H1 (cell line): ENCODE results near the gene NOSIP. TPM values are rescaled to one million over a fixed set of nuclear protein-coding genes. Genes with fewer than 3 reads are reported as not detected.
A peak's percentile ranks its signal among the peaks of the same experiment; 100 is the strongest.

Source experiments
- CTCF ChIA-PET: fragments of 300-600 bp; sonication (Branson Sonifier 250); formaldehyde crosslinking; loops from one replicate; lab custom pipeline; 2021; ENCODE audit not compliant: partially characterized antibody; lab: Charles Lee
- POLR2A ChIA-PET: fragments of 300-600 bp; sonication (Branson Sonifier 250); formaldehyde crosslinking; loops from one replicate; lab custom pipeline; 2021; ENCODE audit warnings: inconsistent platforms; ENCODE audit not compliant: partially characterized antibody; lab: Charles Lee
- DNase-seq, 2 experiments: peaks; one replicate each; pipeline versions ENCODE4 v3.0.0 to v3.0.0-alpha.2; 2010 to 2022; ENCODE audit warnings: low spot score in 2 of 2, low read depth in 1 of 2, mixed read lengths in 1 of 2
- FAIRE-seq: peaks from 2 replicates; lab custom pipeline; 2011; peaks lifted over from hg19 to GRCh38; lab: Jason Lieb, UNC
- H2AFZ ChIP-seq: 2 replicates; pipeline ENCODE4 v1.8.1; 2012; ENCODE audit warnings: low read length, inconsistent platforms
- H2AK5ac ChIP-seq: 2 replicates; pipeline ENCODE4 v1.6.1; 2013; ENCODE audit warnings: low read depth, low read length
- H2BK120ac ChIP-seq: replicated peaks from 2 replicates; pipeline ENCODE3; 2013; ENCODE audit warnings: low read depth, low read length, inconsistent platforms
- H2BK12ac ChIP-seq: 2 replicates; pipeline ENCODE4 v1.6.1; 2013; ENCODE audit warnings: low read depth, low read length
- H2BK15ac ChIP-seq: 2 replicates; pipeline ENCODE4 v1.6.1; 2013; ENCODE audit warnings: low read length
- H2BK20ac ChIP-seq: 2 replicates; pipeline ENCODE4 v1.6.1; 2013; ENCODE audit warnings: low read length
- H2BK5ac ChIP-seq: 2 replicates; pipeline ENCODE4 v1.6.1; 2013; ENCODE audit warnings: low read depth, low read length
- H3K14ac ChIP-seq: 2 replicates; pipeline ENCODE4 v1.6.1; 2013; ENCODE audit warnings: inconsistent platforms; ENCODE audit not compliant: insufficient read length
- H3K18ac ChIP-seq: 2 replicates; pipeline ENCODE4 v1.6.1; 2013; ENCODE audit warnings: low read length; ENCODE audit errors: extremely low read depth
- H3K23ac ChIP-seq: 2 replicates; pipeline ENCODE4 v1.6.1; 2013; ENCODE audit warnings: inconsistent platforms; ENCODE audit not compliant: insufficient read length
- H3K23me2 ChIP-seq: 2 replicates; pipeline ENCODE4 v1.6.1; 2013; ENCODE audit warnings: low read depth, low read length
- H3K27ac ChIP-seq: 2 replicates; pipeline ENCODE4 v1.6.1; 2011; ENCODE audit warnings: low read depth, low read length, inconsistent platforms
- H3K27me3 ChIP-seq, 4 experiments: replicated peaks in 1 of 4; 1 replicate in 1 of 4; 2 replicates in 3 of 4; pipeline versions ENCODE4 v1.6.1 to v1.8.1; 2011 to 2013; ENCODE audit warnings: low read length in 3 of 4, mild to moderate bottlenecking in 3 of 4, inconsistent platforms in 2 of 4, mixed read lengths in 2 of 4, moderate library complexity in 1 of 4; ENCODE audit not compliant: control insufficient read depth in 3 of 4, insufficient read depth in 3 of 4; ENCODE audit errors: extremely low read depth in 1 of 4
- H3K36me3 ChIP-seq, 4 experiments: 2 replicates each; pipeline versions ENCODE4 v1.6.1 to v1.8.1; 2011 to 2013; ENCODE audit warnings: mild to moderate bottlenecking in 4 of 4, low read length in 3 of 4, moderate library complexity in 2 of 4, control low read depth in 1 of 4, inconsistent platforms in 1 of 4; ENCODE audit not compliant: insufficient read depth in 4 of 4, control insufficient read depth in 2 of 4
- H3K4ac ChIP-seq: replicated peaks from 2 replicates; pipeline ENCODE3; 2013; ENCODE audit warnings: low read length, low read depth, mixed read lengths, inconsistent platforms; ENCODE audit not compliant: insufficient read length
- H3K4me1 ChIP-seq, 4 experiments: replicated peaks in 1 of 4; 1 replicate in 1 of 4; 2 replicates in 3 of 4; pipeline versions ENCODE4 v1.6.1 to v1.8.1; 2011 to 2013; ENCODE audit warnings: low read length in 3 of 4, inconsistent platforms in 2 of 4, mixed read lengths in 1 of 4; ENCODE audit not compliant: insufficient read depth in 4 of 4, control insufficient read depth in 3 of 4
- H3K4me2 ChIP-seq, 2 experiments: 2 replicates each; pipeline versions ENCODE4 v1.6.1 to v1.8.1; 2011 to 2013; ENCODE audit warnings: low read depth in 2 of 2, low read length in 2 of 2, control low read depth in 1 of 2, inconsistent platforms in 1 of 2, mild to moderate bottlenecking in 1 of 2; ENCODE audit not compliant: insufficient read depth in 1 of 2
- H3K4me3 ChIP-seq, 4 experiments: fragments of 200-600, 300-600 bp in 1 of 4; sonication (generic), shearing (Covaris generic), sonication (Bioruptor Twin) in 1 of 4; 2 replicates each; pipeline versions ENCODE4 v1.5.1 to v1.8.1; 2011 to 2016; ENCODE audit warnings: low read length in 4 of 4, low read depth in 3 of 4, control low read depth in 2 of 4, inconsistent platforms in 2 of 4, mild to moderate bottlenecking in 2 of 4, mixed read lengths in 1 of 4, moderate library complexity in 1 of 4; ENCODE audit not compliant: insufficient read depth in 2 of 4; ENCODE audit errors: extremely low read depth in 1 of 4
- H3K56ac ChIP-seq: replicated peaks from 2 replicates; pipeline ENCODE3; 2013; ENCODE audit warnings: low read depth, mild to moderate bottlenecking, mixed read lengths, low read length, inconsistent platforms; ENCODE audit not compliant: insufficient read length
- H3K79me1 ChIP-seq: 2 replicates; pipeline ENCODE4 v1.6.1; 2013; ENCODE audit warnings: low read depth, low read length, control low read depth
- H3K79me2 ChIP-seq, 2 experiments: 2 replicates each; pipeline versions ENCODE4 v1.6.1 to v1.8.1; 2012 to 2013; ENCODE audit warnings: low read length in 2 of 2, mild to moderate bottlenecking in 2 of 2, inconsistent platforms in 1 of 2; ENCODE audit not compliant: insufficient read depth in 2 of 2, control insufficient read depth in 1 of 2
- H3K9ac ChIP-seq, 4 experiments: replicated peaks in 1 of 4; 1 replicate in 1 of 4; 2 replicates in 3 of 4; pipeline versions ENCODE4 v1.6.1 to v1.8.1; 2011 to 2013; ENCODE audit warnings: low read depth in 3 of 4, low read length in 3 of 4, control low read depth in 2 of 4, mild to moderate bottlenecking in 2 of 4, moderate library complexity in 2 of 4, inconsistent platforms in 1 of 4; ENCODE audit errors: extremely low read depth in 1 of 4
- H3K9me3 ChIP-seq, 2 experiments: 2 replicates each; pipeline versions ENCODE4 v1.6.1 to v1.8.1; 2012 to 2013; ENCODE audit warnings: mild to moderate bottlenecking in 2 of 2, moderate library complexity in 2 of 2, control low read depth in 1 of 2, inconsistent platforms in 1 of 2, low read depth in 1 of 2, low read length in 1 of 2, mixed read lengths in 1 of 2; ENCODE audit not compliant: insufficient read depth in 2 of 2
- H4K20me1 ChIP-seq, 2 experiments: replicated peaks in 1 of 2; 2 replicates each; pipeline versions ENCODE3 to v1.8.1; 2011 to 2013; ENCODE audit warnings: inconsistent platforms in 2 of 2, low read length in 2 of 2, mild to moderate bottlenecking in 1 of 2; ENCODE audit not compliant: insufficient read depth in 2 of 2, control insufficient read depth in 1 of 2
- H4K5ac ChIP-seq: 2 replicates; pipeline ENCODE4 v1.6.1; 2013; ENCODE audit warnings: low read length, low read depth, mixed read lengths, inconsistent platforms; ENCODE audit not compliant: insufficient read length
- H4K8ac ChIP-seq: 2 replicates; pipeline ENCODE4 v1.8.0; 2013; ENCODE audit warnings: mild to moderate bottlenecking, moderate library complexity, low read length, inconsistent platforms; ENCODE audit not compliant: insufficient read depth; ENCODE audit errors: extremely low read depth
- H4K91ac ChIP-seq: replicated peaks from 2 replicates; pipeline ENCODE3; 2013; ENCODE audit warnings: low read length, mixed read lengths, inconsistent platforms; ENCODE audit not compliant: insufficient read length
- ASH2L ChIP-seq: fragments of 200-600, 300-600 bp; sonication (generic); IDR thresholded peaks from one replicate; pipeline ENCODE4 v1.7.1; 2017; ENCODE audit warnings: low read length
- HDAC2 ChIP-seq, 2 experiments: fragments of 300-600 bp in 1 of 2; sonication (generic) in 1 of 2; IDR thresholded peaks; 2 replicates each; pipeline ENCODE4 v1.6.1; 2011 to 2012; ENCODE audit warnings: low read depth in 2 of 2, low read length in 2 of 2, mild to moderate bottlenecking in 2 of 2, moderate library complexity in 2 of 2, borderline replicate concordance in 1 of 2, inconsistent platforms in 1 of 2
- WGBS, 2 experiments: shearing (Covaris generic) in 1 of 2; methylation state at CpG; one replicate each; pipeline versions ENCODE4 v1.1.6 to v1.1.7; 2013 to 2015; ENCODE audit warnings: low lambda C conversion rate in 2 of 2, mixed read lengths in 2 of 2, inconsistent platforms in 1 of 2, low coverage in 1 of 2, missing lambda C conversion rate in 1 of 2; ENCODE audit not compliant: insufficient replicate concordance in 2 of 2, insufficient coverage in 1 of 2, insufficient read length in 1 of 2; ENCODE audit errors: extremely low coverage in 1 of 2, missing lambda C conversion rate in 1 of 2; 5-methylcytosine and 5-hydroxymethylcytosine counted together
- polyA plus RNA-seq, 7 experiments: library from polyadenylated mRNA; depleted of rRNA in 3 of 7; stranded (reverse) in 5 of 7; unstranded in 2 of 7; fragments of >200 nt in 5 of 7; fragments of 200-250 nt in 2 of 7; gene quantifications; 1 replicate in 5 of 7; 2 replicates in 1 of 7; 4 replicates in 1 of 7; pipeline versions ENCODE4 v1.2.1 to v1.2.3, GENCODE V29; 2011 to 2013; ENCODE audit warnings: missing spikeins in 2 of 7, mixed read lengths in 2 of 7
- total RNA-seq: library from RNA; stranded (reverse); fragmentation: NEBNext Ultra II Directional; extraction: Animal tissue kit (Norgen Biotek cat#: 25700); gene quantifications from 2 replicates; pipeline ENCODE4 v1.2.1, GENCODE V29; 2021

NOSIP gene
- total and polyA plus RNA-seq, 2 of the 8 experiments (the other 6 are each of a cell fraction or from before 2014, with no cell fraction given): 85.1 to 192 TPM

- no peak overlapping the region for H3K14ac ChIP-seq
- H3K4ac ChIP-seq: no peak overlapping the region
- H4K91ac ChIP-seq: no peak overlapping the region
- TF ChIP-seq HDAC2 (IDR thresholded peaks at IDR 0.05; ENCODE audit: borderline replicate concordance in 1 of 2, low read depth in 2 of 2, low read length in 2 of 2) (0 out of 4 replicates have a peak, but pooled peaks of 1 of the 2 experiments have one; percentile 3), ASH2L (no peak)
- TF ChIP-seq, all 59 proteins: peak for 1
- Histone ChIP-seq H3K23ac (no peak overlapping the region), H3K4me3 (peak overlapping the region; percentile 66 to 93 (median 75); a peak in 7 of 8 replicates), H4K8ac (no peak overlapping the region), H3K27me3 (no peaks in the 10 kb centered on the region; a peak in 1 of 7 replicates), H2BK5ac (peak overlapping the region; percentile 71; the same call in 1 of the 2 replicates), H3K36me3 (peaks cover 0 to 4% (median 0%) of the 10 kb centered on the region in 4 experiments; a peak in 3 of 8 replicates), H3K79me2 (peaks cover 0 to 5% of the 10 kb centered on the region in 2 experiments; a peak in 1 of 4 replicates), H2BK15ac (no peak overlapping the region), H3K9me3 (no peaks in the 10 kb centered on the region), H2AFZ (no peak overlapping the region), H2BK20ac (no peak overlapping the region), H3K27ac (no peak overlapping the region), H3K9ac (peak overlapping the region in 1 of 4 experiments; percentile 18; a peak in 1 of 7 replicates), H3K56ac (no peak overlapping the region), H4K5ac (no peak overlapping the region), H3K4me2 (peak overlapping the region; percentile 67 to 88), H3K23me2 (peaks cover 7% of the 10 kb centered on the region; the same call in 1 of the 2 replicates), H4K20me1 (no peaks in the 10 kb centered on the region), H2BK120ac (no peak overlapping the region), H3K18ac (no peak overlapping the region), H2AK5ac (no peak overlapping the region), H3K4me1 (peaks cover 0 to 9% (median 8%) of the 10 kb centered on the region in 4 experiments; a peak in 5 of 7 replicates), H3K79me1 (peaks cover 3% of the 10 kb centered on the region; the same call in 1 of the 2 replicates), H2BK12ac (no peak overlapping the region)
- WGBS, 2 experiments: 68% methylated on average over 11 of the region's 12 CpGs; no CpG with 5 or more reads in 1 of the 2 experiments
- ChIA-PET CTCF (interaction anchor here (1.0 to 2.2 kb wide), 11 partner anchors 9 to 56 kb away, joined by 3 to 17 read pairs (median 4); partner anchors contain the start of gene RCN3), POLR2A (interaction anchor here (0.6 to 3.5 kb wide), 13 partner anchors 10 to 122 kb away, joined by 3 to 20 read pairs (median 5); partner anchors contain the start of genes RCN3 and RPL13A)
- FAIRE-seq (no peak), DNase-seq (peak in 1 of 2 experiments; percentile 52)
Observed at GRCh38 chr19:49513746-49514118, 66.6 kb downstream of the NOSIP start.
